Measurements from ENCODE around the gene KRTAP5-1.

Gene KRTAP5-1

GRCh38 chr11:1560002-1560648 lies 25.0 kb downstream of the KRTAP5-1 start:
- H3K36me3 ChIP-seq (ENCODE audit: insufficient read depth): no peaks in the 10 kb centered on the region
- no peak overlapping the region for H2AFZ ChIP-seq (ENCODE audit: low read depth)
- no peak overlapping the region for H3K9ac ChIP-seq
- no peak overlapping the region for H3K27ac ChIP-seq
- H3K4me3 ChIP-seq (IDR thresholded peaks at IDR 0.05; ENCODE audit: insufficient read depth, low read depth, low read length): no peak overlapping the region
- no peak overlapping the region for H3K4me2 ChIP-seq
- no peaks in the 10 kb centered on the region for H4K20me1 ChIP-seq (ENCODE audit: insufficient read depth)
- H3K27me3 ChIP-seq (ENCODE audit: insufficient read depth, low read depth): no peaks in the 10 kb centered on the region
- no peaks in the 10 kb centered on the region for H3K79me2 ChIP-seq (ENCODE audit: insufficient read depth, low read depth)
- H3K4me1 ChIP-seq (ENCODE audit: low read depth, poor library complexity, severe bottlenecking): no peaks in the 10 kb centered on the region
- no peak for TF ChIP-seq CTCF (conservative IDR thresholded peaks at IDR 0.05; ENCODE audit: low read depth, low read length)

- no peak overlapping the region for H3K4me2 ChIP-seq
- H3K4me3 ChIP-seq (IDR thresholded peaks at IDR 0.05; ENCODE audit: insufficient read depth, low read depth, low read length): no peak overlapping the region
Measured at GRCh38 chr11:1559111-1559951, 25.8 kb downstream of the KRTAP5-1 start.

GRCh38 chr11:1558775-1559110 lies 26.3 kb downstream of the KRTAP5-1 start:
- no peaks in the 10 kb centered on the region for H3K4me1 ChIP-seq (ENCODE audit: low read depth, poor library complexity, severe bottlenecking)
- no peak overlapping the region for H3K27ac ChIP-seq
- no peaks in the 10 kb centered on the region for H4K20me1 ChIP-seq (ENCODE audit: insufficient read depth)
- H2AFZ ChIP-seq (ENCODE audit: low read depth): no peak overlapping the region
- peaks cover 9% of the 10 kb centered on the region; the same call in 1 of the 2 replicates for H3K27me3 ChIP-seq (ENCODE audit: insufficient read depth, low read depth)
- H3K36me3 ChIP-seq (ENCODE audit: insufficient read depth): no peaks in the 10 kb centered on the region
- no peak for TF ChIP-seq CTCF (conservative IDR thresholded peaks at IDR 0.05; ENCODE audit: low read depth, low read length)
- no peaks in the 10 kb centered on the region for H3K79me2 ChIP-seq (ENCODE audit: insufficient read depth, low read depth)
- no peak overlapping the region for H3K4me2 ChIP-seq
- no peak overlapping the region for H3K4me3 ChIP-seq (IDR thresholded peaks at IDR 0.05; ENCODE audit: insufficient read depth, low read depth, low read length)
- H3K9ac ChIP-seq: no peak overlapping the region

More at GRCh38 chr11:1559111-1559951, 25.8 kb downstream of the KRTAP5-1 start:
- peaks cover 5% of the 10 kb centered on the region; the same call in 1 of the 2 replicates for H3K27me3 ChIP-seq (ENCODE audit: insufficient read depth, low read depth)
- no peaks in the 10 kb centered on the region for H3K36me3 ChIP-seq (ENCODE audit: insufficient read depth)
- no peaks in the 10 kb centered on the region for H3K4me1 ChIP-seq (ENCODE audit: low read depth, poor library complexity, severe bottlenecking)
- H3K9ac ChIP-seq: no peak overlapping the region
- no peaks in the 10 kb centered on the region for H4K20me1 ChIP-seq (ENCODE audit: insufficient read depth)
- H3K27ac ChIP-seq: no peak overlapping the region
- no peak overlapping the region for H2AFZ ChIP-seq (ENCODE audit: low read depth)
- no peak for TF ChIP-seq CTCF (conservative IDR thresholded peaks at IDR 0.05; ENCODE audit: low read depth, low read length)
- no peaks in the 10 kb centered on the region for H3K79me2 ChIP-seq (ENCODE audit: insufficient read depth, low read depth)

DNA sequence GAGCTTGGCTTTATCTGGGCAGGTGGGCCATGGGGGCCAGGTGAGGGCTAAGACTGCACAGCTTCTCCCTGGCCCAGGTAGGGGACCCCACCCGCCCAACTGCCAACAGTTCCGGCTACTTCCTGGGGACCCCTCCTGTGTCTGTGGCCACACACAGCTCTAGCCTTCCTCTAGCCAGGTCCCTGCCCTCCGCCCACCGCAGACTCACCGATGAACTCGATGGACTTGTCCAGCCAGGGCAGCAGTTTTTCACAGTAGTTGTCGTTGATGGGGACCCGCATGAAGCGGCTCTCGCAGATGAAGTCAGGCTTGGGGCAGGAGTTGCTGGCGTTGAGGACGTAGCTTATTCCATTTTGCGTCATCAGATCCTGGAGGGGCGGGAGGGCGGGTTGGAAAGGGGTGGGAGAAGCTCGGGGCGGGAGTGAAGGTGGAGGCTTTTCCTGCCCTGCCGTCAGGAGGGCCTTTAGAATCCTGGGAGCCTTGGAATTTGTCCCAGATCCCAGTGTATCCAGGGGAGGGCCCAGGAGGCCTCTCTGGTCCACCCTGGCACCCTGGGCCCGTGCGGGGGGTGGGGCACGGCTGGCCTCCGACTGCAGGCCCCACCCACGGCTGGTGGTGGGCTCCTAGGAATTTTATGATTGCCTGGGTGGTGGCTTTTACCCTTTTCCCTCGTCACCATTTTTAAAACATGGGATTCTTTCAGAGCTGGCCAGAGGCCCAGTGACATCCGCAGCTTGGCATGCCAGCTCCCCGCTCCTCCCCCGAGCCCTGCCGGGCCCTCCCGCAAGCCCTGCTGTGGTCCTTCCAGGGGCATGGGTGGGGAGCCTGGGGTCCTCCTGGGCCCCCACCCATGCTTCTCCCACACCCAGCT lies 26.9 kb downstream of the KRTAP5-1 start:
- no peak for TF ChIP-seq CTCF (conservative IDR thresholded peaks at IDR 0.05; ENCODE audit: low read depth, low read length)
- no peak overlapping the region for H2AFZ ChIP-seq (ENCODE audit: low read depth)
- no peaks in the 10 kb centered on the region for H3K4me1 ChIP-seq (ENCODE audit: low read depth, poor library complexity, severe bottlenecking)
- no peaks in the 10 kb centered on the region for H4K20me1 ChIP-seq (ENCODE audit: insufficient read depth)
- H3K27ac ChIP-seq: no peak overlapping the region
- H3K4me3 ChIP-seq (IDR thresholded peaks at IDR 0.05; ENCODE audit: insufficient read depth, low read depth, low read length): no peak overlapping the region
- H3K79me2 ChIP-seq (ENCODE audit: insufficient read depth, low read depth): no peaks in the 10 kb centered on the region
- peaks cover 15% of the 10 kb centered on the region; the same call in 1 of the 2 replicates for H3K27me3 ChIP-seq (ENCODE audit: insufficient read depth, low read depth)
- no peaks in the 10 kb centered on the region for H3K36me3 ChIP-seq (ENCODE audit: insufficient read depth)
- H3K9ac ChIP-seq: no peak overlapping the region
- H3K4me2 ChIP-seq: no peak overlapping the region
